ENCODE measurements around the gene PRKRIP1.

DNA sequence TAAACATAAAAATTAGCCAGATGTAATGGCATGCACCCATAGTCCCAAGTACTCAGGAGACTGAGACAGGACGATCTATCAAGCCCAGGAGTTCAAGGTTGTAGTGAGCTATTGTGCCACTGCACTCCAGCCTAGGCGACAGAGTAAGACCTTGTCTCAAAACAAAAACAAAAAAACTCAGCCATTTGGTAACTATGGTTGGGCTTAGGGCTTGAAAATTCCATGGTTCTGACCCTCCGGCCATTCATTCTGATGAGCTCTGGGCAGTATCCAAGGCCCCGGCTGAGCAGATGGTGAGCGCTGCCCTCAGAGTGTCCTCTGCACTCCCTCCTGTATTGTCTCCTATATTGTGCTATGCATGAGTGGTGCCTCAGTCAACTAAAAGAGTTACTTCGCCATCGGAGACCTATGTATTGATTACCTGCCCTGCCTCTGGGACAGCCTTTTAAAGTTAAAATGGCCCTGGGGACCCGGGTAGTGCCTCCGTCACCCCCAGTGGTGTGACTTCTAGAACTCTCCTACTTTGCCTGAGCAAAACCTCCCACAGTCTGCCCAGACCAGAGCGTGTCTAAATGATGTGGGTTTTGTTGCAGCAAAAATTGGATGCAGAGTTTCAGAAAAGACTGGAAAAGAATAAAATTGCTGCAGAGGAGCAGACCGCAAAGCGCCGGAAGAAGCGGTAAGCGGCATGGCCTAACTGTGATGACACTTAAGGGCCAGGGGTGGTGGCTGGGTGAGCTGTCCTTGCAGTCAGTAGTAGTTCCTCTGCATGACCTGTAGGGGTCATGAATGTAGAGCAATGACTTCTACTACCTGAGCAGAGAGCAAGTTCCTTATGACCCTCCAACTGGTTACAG is 8.1 kb downstream of the PRKRIP1 start:
- TF ChIP-seq, protein P1, sequence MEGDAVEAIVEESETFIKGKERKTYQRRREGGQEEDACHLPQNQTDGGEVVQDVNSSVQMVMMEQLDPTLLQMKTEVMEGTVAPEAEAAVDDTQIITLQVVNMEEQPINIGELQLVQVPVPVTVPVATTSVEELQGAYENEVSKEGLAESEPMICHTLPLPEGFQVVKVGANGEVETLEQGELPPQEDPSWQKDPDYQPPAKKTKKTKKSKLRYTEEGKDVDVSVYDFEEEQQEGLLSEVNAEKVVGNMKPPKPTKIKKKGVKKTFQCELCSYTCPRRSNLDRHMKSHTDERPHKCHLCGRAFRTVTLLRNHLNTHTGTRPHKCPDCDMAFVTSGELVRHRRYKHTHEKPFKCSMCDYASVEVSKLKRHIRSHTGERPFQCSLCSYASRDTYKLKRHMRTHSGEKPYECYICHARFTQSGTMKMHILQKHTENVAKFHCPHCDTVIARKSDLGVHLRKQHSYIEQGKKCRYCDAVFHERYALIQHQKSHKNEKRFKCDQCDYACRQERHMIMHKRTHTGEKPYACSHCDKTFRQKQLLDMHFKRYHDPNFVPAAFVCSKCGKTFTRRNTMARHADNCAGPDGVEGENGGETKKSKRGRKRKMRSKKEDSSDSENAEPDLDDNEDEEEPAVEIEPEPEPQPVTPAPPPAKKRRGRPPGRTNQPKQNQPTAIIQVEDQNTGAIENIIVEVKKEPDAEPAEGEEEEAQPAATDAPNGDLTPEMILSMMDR (conservative IDR thresholded peaks at IDR 0.05): peak; percentile 83
- TF ChIP-seq ZFX (IDR thresholded peaks at IDR 0.05): no peak

All from C4-2B (cell line).